ENCODE results near the gene LRRC31.

DNA sequence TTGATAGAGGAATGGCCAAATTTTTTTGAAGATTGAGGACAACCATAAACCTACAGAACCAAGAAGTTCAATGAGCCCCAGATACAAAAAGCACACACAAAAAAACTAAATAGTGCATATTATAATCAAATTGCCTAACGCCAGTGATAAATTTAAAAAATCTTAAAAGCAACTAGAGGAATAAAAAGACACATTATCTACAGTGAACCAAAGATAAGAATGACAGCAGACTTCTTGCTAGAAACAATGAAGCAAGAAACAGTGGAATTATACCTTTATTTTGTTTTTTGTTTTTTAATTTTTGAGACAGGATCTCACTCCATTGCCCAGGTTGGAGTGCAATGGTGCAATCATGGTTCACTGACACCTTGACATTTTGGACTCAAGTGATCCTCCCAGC lies 31.7 kb upstream of the LRRC31 start:
- TF ChIP-seq EZH2 (IDR thresholded peaks at IDR 0.05; ENCODE audit: low read length, missing control alignments) (no peak), CTCF (conservative IDR thresholded peaks at IDR 0.05 in 1 of 2, IDR thresholded peaks at IDR 0.05 in 1 of 2; ENCODE audit: low read depth in 1 of 2, low read length in 2 of 2) (no peak)
